GM21423 (cell line): ENCODE measurements around the gene GPR137B.
"Not testable (repeated sequence)": the region's sequence is repeated elsewhere in the genome, so short reads cannot be mapped to it uniquely, and the experiment has no call there.

Source experiments
- ATAC-seq: cut with Tn5 transposase; IDR thresholded peaks from one replicate; pipeline ENCODE4 v1.9.1; 2021; ENCODE audit warnings: mild to moderate bottlenecking, moderate library complexity; ENCODE audit not compliant: unreplicated experiment

GPR137B gene

DNA sequence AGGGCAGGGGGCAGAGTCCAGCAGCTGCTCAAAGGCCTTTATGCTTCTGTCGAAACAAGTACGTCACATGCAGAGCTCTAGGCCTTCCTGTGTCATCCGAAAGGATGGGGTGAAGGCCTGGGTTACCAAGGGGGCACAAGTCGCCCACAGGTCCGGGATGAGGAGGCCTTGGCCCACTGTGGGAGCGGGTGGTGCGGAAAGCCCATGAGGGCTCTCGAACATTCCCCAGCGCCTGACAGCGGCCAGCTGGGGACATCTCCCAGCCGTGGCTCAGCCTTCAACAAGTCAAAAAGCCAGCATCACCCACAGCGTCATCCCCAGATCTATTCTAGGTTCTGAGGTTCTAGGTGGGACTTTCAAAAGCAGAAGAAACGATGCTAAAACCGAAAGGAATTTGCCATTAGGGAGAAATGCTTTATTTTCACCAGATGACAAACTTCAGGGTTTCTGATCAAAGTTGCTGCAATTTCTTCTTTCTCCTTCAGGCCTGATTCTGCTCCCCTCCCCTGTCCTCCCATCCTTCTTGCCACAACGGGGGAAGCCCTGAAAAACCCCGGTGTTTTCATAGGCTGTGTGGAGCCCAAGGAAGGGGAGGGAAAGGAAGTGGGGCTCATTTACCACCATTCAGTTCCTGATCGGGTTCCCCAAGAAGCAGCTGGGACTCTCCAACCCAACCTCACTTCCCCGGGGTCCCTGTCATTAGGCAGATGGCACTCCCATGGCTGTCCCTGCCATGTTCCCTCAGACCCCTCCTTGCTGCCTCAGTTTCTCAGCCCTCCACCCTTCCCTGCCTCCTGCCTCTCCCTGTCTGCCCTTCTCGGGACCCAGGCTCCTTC is 17.6 kb downstream of the GPR137B start:
- ATAC-seq = peak; percentile 44

GRCh38 chr1:236160540-236161127 is 18.3 kb downstream of the GPR137B start:
- ATAC-seq = no peak

DNA sequence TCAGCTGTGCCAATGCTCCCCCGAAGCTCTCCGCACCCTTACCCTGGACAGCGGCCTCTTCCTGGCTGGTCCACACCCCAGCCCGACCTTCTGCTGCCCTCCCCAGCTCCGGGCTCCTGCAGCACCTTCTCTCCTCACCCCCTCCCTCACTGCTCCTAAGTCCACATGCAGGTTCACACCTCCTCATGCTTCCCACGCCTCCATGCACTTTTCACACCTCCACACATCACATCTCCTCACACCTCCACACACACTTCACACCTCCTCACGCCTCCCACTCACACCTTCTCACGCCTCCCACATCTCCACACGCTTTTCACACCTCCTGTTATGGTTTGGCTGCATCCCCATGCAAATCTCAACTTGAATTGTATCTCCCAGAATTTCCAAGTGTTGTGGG is 18.9 kb downstream of the GPR137B start:
- ATAC-seq = no peak

GRCh38 chr1:236161755-236162154 is 19.4 kb downstream of the GPR137B start:
- ATAC-seq = not testable (repeated sequence)

GRCh38 chr1:236163463-236164153 is 21.3 kb downstream of the GPR137B start:
- no peak for ATAC-seq

GRCh38 chr1:236164273-236164672 is 21.9 kb downstream of the GPR137B start:
- no peak for ATAC-seq

DNA sequence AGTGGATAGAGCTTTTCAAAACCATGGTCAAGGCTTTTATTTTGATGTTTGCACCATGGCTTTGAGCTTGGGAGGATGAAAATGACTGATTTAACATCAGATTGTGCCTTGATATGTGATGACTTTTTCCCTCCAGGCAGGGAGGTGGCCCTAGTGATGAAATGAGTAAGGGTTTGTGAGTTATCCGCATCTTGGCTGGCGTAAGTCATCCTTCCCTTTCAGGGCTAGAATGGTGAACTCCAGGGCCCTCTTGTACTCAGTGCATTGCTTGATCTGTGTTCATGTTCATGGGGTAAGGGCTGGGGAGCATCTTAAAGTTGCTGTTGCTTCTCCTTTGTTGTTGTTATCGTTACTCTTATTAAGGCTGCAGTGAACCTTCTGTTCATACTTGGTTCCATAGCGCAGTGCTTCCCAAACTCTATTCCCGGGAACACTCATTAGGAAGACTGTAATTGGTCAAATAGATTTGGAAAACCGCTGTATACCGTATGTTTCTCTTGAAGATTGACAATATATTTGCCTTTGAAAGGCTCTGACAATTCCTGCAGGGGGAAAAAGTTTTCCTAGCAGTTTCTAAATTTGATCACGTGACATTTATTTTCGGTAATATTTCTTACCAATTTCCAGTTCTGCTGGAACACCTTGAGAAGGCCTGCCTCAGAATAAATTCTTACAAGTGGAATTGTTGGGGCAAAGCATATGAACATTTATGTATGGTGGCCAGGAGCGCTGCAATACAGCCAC is 23.1 kb downstream of the GPR137B start:
- ATAC-seq = no peak

DNA sequence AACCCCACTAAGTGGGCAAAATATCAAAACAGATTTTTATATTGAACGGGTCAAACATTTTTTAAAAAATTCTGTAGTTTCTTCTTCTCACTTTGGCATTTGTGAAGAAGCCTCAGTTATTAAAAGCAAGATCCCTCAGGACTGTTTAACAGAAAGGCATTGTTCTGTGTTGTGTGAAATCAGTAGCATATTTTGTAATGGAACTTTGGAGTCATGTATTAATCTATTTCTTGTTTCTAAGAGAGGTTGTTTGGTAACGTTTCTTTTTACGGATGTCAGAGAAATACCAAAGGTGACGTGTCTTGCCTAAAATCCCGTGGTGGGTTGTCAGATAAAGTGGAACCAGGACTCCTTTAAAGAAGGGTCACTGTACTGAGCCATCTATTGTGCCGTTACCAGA is 23.7 kb downstream of the GPR137B start:
- no peak for ATAC-seq

DNA sequence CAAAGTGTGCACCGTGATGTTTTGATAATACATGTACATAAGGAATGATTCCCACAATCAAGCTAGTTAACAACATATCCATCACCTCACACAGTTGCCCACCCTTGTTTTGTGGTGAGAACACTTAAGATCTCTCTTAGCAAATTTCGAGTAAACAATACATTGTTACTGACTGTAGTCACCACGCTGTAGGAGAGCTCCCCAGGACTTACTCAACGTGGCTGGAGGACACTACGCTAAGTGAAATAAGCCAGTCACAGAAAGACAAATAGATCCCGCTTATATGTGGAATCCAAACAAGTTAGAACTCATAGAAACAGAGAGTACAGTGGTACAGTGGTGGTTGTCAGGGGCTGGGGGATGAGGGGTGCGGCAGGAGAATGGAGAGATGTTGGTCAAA is 24.8 kb downstream of the GPR137B start:
- ATAC-seq = no peak

- no peak for ATAC-seq
These were observed 25.2 kb downstream of the GPR137B start for GRCh38 chr1:236167578-236167977.

- no peak for ATAC-seq
These were observed 26.5 kb downstream of the GPR137B start for GRCh38 chr1:236168716-236169429.

GRCh38 chr1:236172041-236172579 is 29.8 kb downstream of the GPR137B start:
- ATAC-seq = no peak

- ATAC-seq = no peak
These were observed 30.9 kb downstream of the GPR137B start for GRCh38 chr1:236173174-236173767.

DNA sequence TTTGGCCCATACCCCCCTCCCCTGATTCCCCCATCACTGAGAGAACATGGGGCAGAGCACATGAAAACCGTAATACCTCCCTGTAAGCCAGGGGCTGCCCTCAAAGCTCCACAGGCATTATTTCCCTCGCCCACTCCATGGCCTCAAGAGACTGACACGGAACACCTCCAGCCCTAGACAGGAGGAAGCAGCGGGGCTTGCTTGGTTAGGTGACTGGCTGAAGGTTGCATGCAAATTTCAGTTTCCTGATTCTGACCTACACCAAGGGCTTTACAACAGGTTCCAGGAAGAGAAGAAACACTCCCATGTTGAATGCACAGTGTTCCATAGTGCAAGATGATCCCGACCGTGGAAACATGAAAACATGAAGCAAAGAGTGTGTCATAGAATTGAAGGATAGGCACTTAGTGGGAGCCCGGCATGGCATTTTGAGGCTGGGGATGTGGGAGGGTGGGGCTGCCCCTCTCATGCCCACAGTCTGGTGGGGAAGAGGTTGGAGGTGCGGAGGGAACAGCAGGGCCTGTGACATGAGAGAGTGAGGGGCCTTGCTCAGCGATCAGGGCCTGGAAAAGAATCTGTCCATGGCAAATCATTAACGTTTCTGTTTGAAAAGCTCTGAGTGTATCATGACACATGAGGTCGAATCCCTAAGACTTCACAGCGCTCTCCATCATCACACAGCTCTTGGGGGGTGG is 33.5 kb downstream of the GPR137B start:
- peak; percentile 74 for ATAC-seq

DNA sequence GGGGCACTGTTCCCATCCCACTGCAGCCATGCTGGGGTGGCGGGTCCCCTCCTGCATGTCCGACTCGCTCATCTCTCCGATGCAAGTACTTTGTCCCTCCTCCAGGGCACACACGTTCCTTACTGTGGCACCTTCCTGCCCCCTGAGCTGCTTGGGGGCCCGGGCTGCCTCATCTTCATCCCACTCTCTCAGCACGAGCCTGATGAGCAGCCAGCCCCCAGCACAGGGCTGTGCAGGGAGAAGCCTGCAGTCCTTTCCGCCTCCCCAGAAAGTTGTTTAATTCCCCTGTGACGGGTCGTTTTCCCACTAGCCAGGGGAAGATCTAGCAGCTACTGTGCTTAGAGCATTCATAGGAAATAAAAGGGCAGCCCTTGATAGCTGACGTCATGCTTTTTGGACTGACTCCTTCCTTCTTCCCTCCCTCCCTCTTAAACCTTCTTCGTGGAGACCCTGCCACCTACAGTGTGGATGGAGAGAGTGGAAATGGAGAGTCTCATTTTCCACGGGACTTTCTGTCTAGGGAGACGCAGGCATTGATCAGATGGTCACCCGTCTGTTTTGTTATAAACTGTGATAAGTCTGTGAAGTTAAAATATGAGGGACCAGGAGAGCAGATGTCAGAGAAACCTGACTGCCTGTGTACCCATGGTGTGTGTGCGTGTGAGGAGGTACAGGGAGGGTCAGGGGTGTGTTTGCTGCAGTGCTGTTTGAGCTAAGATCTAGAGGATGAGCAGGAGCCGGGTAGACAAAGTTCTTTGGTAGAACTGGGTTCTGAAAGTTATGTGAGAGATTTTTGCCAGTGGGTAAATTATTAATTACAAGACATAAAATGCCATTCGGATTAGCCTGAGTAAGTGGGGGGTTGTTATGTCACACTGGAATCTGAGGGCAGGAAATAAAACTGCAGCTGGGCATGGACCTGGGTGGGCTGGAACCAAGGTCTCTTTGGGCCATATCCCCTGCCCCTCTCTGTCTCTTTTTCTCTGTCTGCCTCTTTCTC is 34.3 kb downstream of the GPR137B start:
- no peak for ATAC-seq

- ATAC-seq = no peak
These were observed 37.3 kb downstream of the GPR137B start for GRCh38 chr1:236179634-236180033.

DNA sequence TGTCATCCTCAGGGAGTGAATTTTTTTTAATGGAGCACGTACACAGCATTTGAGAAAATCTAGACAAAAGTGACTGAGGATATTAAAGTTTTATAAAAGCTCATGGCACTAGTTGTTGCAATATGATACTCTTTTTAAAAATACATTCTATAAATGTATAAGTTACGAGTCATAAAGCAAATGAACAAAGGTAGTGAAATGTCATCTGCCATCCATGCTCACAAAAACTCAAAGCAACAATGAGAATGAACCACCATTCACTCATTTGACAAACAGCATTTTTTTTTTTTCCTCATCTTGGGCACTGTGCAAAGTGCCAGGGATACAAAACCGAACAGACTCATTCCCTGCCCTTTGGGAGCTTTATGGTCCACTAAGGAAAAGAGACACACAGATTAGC is 38.7 kb downstream of the GPR137B start:
- no peak for ATAC-seq

DNA sequence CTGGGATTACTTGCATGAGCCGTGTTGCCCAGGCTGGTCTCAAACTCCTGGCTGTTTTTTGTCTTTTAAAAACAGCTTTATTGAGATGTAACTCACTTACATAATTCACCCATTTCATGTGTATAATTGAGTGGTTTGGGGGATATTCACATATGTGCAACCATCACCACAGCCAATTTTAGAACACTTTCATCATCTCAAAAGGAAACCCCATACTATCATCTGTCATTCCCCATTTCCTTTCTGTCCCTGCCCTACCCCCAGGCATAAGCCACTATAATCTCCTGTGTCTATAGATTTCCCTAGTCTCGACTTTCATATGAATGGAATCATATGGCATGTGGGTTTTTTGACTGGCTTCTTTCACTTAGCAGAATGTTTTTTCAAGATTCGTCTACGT is 43.3 kb downstream of the GPR137B start:
- ATAC-seq = no peak
